ENCODE data around the gene WIPF1. TPM values are rescaled to one million over a fixed set of nuclear protein-coding genes. Genes with fewer than 3 reads are reported as not detected.

WIPF1 gene
- total RNA-seq, 1 donor from 2014 or later = 16.3 TPM

- intact Hi-C loops (cut with DNase I) = no loop called here
- DNase-seq (no peak), ATAC-seq (ENCODE audit: poor library complexity) (peak; percentile 36)
Measured at GRCh38 chr2:174522553-174522952, 75.1 kb downstream of the WIPF1 start.

- ATAC-seq (ENCODE audit: poor library complexity) = no peak
- DNase-seq = no peak
- intact Hi-C loops (cut with DNase I) = no loop called here
Measured at GRCh38 chr2:174518395-174518794, 79.2 kb downstream of the WIPF1 start.

- no peak for DNase-seq
Measured at GRCh38 chr2:174516501-174517378, 80.9 kb downstream of the WIPF1 start.

GRCh38 chr2:174512345-174512744 is 85.3 kb downstream of the WIPF1 start:
- intact Hi-C loops (cut with DNase I) = no loop called here
- ATAC-seq (ENCODE audit: poor library complexity) (no peak), DNase-seq (no peak)

More at GRCh38 chr2:174516501-174517378, 80.9 kb downstream of the WIPF1 start:
- intact Hi-C loops (cut with DNase I) = no loop called here
- ATAC-seq (ENCODE audit: poor library complexity) = no peak

- intact Hi-C loops (cut with DNase I) = no loop called here
- no peak for ATAC-seq (ENCODE audit: poor library complexity)
- no peak for DNase-seq
Measured at GRCh38 chr2:174511580-174512260, 85.9 kb downstream of the WIPF1 start.

- DNase-seq (no peak), ATAC-seq (ENCODE audit: poor library complexity) (no peak)
- intact Hi-C loops (cut with DNase I) = no loop called here
Measured at GRCh38 chr2:174510583-174511189, 86.9 kb downstream of the WIPF1 start.

Other genes starting within 250 kb of the WIPF1 start
- 41.2 TPM for gene SCRN3, start 202.1 kb downstream of the WIPF1 start, total RNA-seq
- gene GPR155, start 110.8 kb downstream of the WIPF1 start, total RNA-seq = 14.7 TPM
- gene CHRNA1, start 166.7 kb upstream of the WIPF1 start, total RNA-seq = not detected